GM12864 (cell line): Measurements from ENCODE around the gene PCSK2.

Source experiments
- DNase-seq: peaks from one replicate; pipeline ENCODE4 v3.0.0-alpha.2; 2011; ENCODE audit warnings: low read depth
- H3K4me3 ChIP-seq: 2 replicates; pipeline ENCODE4 v1.5.1; 2011; ENCODE audit warnings: mild to moderate bottlenecking, low read depth, low read length, control low read depth
- CTCF ChIP-seq: IDR thresholded peaks from 2 replicates; pipeline ENCODE4 v1.5.1; 2011; ENCODE audit warnings: low read depth, mild to moderate bottlenecking, moderate library complexity, low read length, control low read depth, inconsistent platforms; ENCODE audit errors: missing control alignments

PCSK2 gene

GRCh38 chr20:17465236-17465635 is 238.4 kb downstream of the PCSK2 start:
- no peak for DNase-seq
- no peak overlapping the region for H3K4me3 ChIP-seq
- no peak for TF ChIP-seq CTCF

GRCh38 chr20:17466641-17467040 is 239.8 kb downstream of the PCSK2 start:
- no peak for TF ChIP-seq CTCF
- no peak for DNase-seq
- H3K4me3 ChIP-seq: no peak overlapping the region

GRCh38 chr20:17467120-17467655 is 240.3 kb downstream of the PCSK2 start:
- TF ChIP-seq CTCF: no peak
- H3K4me3 ChIP-seq: no peak overlapping the region
- DNase-seq: no peak

- no peak overlapping the region for H3K4me3 ChIP-seq
- TF ChIP-seq CTCF: no peak
- no peak for DNase-seq
Measured at GRCh38 chr20:17468073-17468840, 241.4 kb downstream of the PCSK2 start.

GRCh38 chr20:17469246-17470030 is 242.6 kb downstream of the PCSK2 start:
- H3K4me3 ChIP-seq: no peak overlapping the region
- no peak for TF ChIP-seq CTCF
- DNase-seq: no peak

- DNase-seq: no peak
- no peak overlapping the region for H3K4me3 ChIP-seq
- no peak for TF ChIP-seq CTCF
Measured at GRCh38 chr20:17470521-17470920, 243.7 kb downstream of the PCSK2 start.
